Measurements from ENCODE around the gene MAP4K4. TPM values are rescaled to one million over a fixed set of nuclear protein-coding genes. Genes with fewer than 3 reads are reported as not detected.

MAP4K4 gene
- total and polyA plus RNA-seq, 7 experiments from 2014 or later = 13.6 to 138 (median 121) TPM

- Histone ChIP-seq H3K27ac (ENCODE audit: low read depth, low read length) (peak overlapping the region; percentile 42), H3K4me1 (ENCODE audit: control insufficient read depth in 2 of 2, insufficient read depth in 2 of 2, low read length in 2 of 2) (peaks cover 11 to 32% of the 10 kb centered on the region in 2 donors), H3K9me3 (ENCODE audit: control insufficient read depth in 2 of 3, low read length in 3 of 3) (no peaks in the 10 kb centered on the region), H3K27me3 (ENCODE audit: control insufficient read depth in 2 of 2, insufficient read depth in 2 of 2, low read length in 2 of 2) (no peaks in the 10 kb centered on the region), H3K4me3 (ENCODE audit: low read length) (no peak overlapping the region), H3K36me3 (ENCODE audit: control insufficient read depth in 2 of 3, insufficient read depth in 3 of 3, low read length in 3 of 3) (peaks cover 0 to 9% (median 0%) of the 10 kb centered on the region in 3 experiments)
- Mint-ChIP-seq H3K9me3 (no peaks in the 10 kb centered on the region), H3K27me3 (no peaks in the 10 kb centered on the region), H3K4me3 (no peak overlapping the region), H3K4me1 (peaks cover 47 to 97% (median 82%) of the 10 kb centered on the region in 7 donors), H3K36me3 (peaks cover 0 to 6% (median 4%) of the 10 kb centered on the region in 5 donors), H3K27ac (peak overlapping the region in 8 of 9 donors; percentile 41 to 88 (median 58))
- DNase-seq = no peak
- intact Hi-C loops (cut with micrococcal nuclease) = loop anchor here in 1 of 2 donors (5.0 kb wide), 2 partner anchors 104 to 249 kb away; no protein-coding TSS in a partner anchor
- ATAC-seq = no peak
- CTCF ChIA-PET = interaction anchor here (0.7 to 1.5 kb wide), 8 partner anchors 10 to 463 kb away, joined by 3 to 14 read pairs (median 3); no protein-coding TSS in a partner anchor
- POLR2A ChIA-PET = no interaction called here
These were observed 123.7 kb downstream of the MAP4K4 start for GRCh38 chr2:101821059-101821805.

GRCh38 chr2:101821828-101822458 lies 124.4 kb downstream of the MAP4K4 start:
- intact Hi-C loops (cut with micrococcal nuclease) = loop anchor here (2.0 to 5.0 kb wide), 5 partner anchors 105 to 403 kb away; partner anchors contain the start of gene MAP4K4 (in 1 of the 2)
- Mint-ChIP-seq H3K27me3 (no peaks in the 10 kb centered on the region), H3K36me3 (peaks cover 0 to 12% (median 6%) of the 10 kb centered on the region in 5 donors), H3K27ac (peak overlapping the region in 4 of 9 donors; percentile 9 to 88 (median 58)), H3K4me3 (no peak overlapping the region), H3K9me3 (no peaks in the 10 kb centered on the region), H3K4me1 (peaks cover 48 to 97% (median 82%) of the 10 kb centered on the region in 7 donors)
- Histone ChIP-seq H3K4me3 (ENCODE audit: low read length) (no peak overlapping the region), H3K27ac (ENCODE audit: low read depth, low read length) (no peak overlapping the region), H3K9me3 (ENCODE audit: control insufficient read depth in 2 of 3, low read length in 3 of 3) (no peaks in the 10 kb centered on the region), H3K4me1 (ENCODE audit: control insufficient read depth in 2 of 2, insufficient read depth in 2 of 2, low read length in 2 of 2) (peaks cover 11 to 32% of the 10 kb centered on the region in 2 donors), H3K36me3 (ENCODE audit: control insufficient read depth in 2 of 3, insufficient read depth in 3 of 3, low read length in 3 of 3) (peaks cover 0 to 9% (median 3%) of the 10 kb centered on the region in 3 experiments), H3K27me3 (ENCODE audit: control insufficient read depth in 2 of 2, insufficient read depth in 2 of 2, low read length in 2 of 2) (no peaks in the 10 kb centered on the region)
- ATAC-seq = no peak
- ChIA-PET POLR2A (interaction anchor here (1.5 kb wide), 1 partner anchor 8 kb away, joined by 6 read pairs; no protein-coding TSS in a partner anchor), CTCF (interaction anchor here (0.7 to 1.5 kb wide), 10 partner anchors 10 to 464 kb away, joined by 3 to 14 read pairs (median 3); no protein-coding TSS in a partner anchor)
- no peak for DNase-seq

DNA sequence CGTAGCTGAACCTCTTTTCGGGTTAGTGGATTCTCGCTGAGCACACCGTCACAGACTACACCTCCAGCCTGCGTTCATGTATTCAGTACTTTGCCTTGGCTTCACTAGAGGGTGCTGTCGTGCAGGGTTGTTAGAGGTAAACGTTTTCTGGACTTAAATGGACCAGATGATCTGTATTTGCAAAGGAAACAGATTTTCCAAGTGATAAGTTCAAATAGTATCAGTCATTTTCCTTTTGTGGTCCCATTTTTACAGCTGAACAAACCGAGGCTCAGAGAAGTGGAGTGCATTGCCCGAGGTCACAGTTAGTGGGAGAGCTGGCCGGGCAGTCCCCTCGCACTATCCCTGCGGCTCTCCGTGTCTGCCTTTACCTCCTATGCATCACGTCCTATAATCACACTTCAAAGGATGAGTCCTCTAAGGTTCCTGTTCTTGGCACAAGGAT lies 125.9 kb downstream of the MAP4K4 start:
- ATAC-seq (peak; percentile 93), DNase-seq (peak; percentile 29 to 72 (median 64))
- CTCF ChIA-PET = interaction anchor here (1.0 to 1.3 kb wide), 5 partner anchors 9 to 404 kb away, joined by 3 to 6 read pairs (median 3); no protein-coding TSS in a partner anchor
- Histone ChIP-seq H3K4me1 (ENCODE audit: control insufficient read depth in 2 of 2, insufficient read depth in 2 of 2, low read length in 2 of 2) (peaks cover 15 to 45% of the 10 kb centered on the region in 2 donors), H3K9me3 (ENCODE audit: control insufficient read depth in 2 of 3, low read length in 3 of 3) (no peaks in the 10 kb centered on the region), H3K27me3 (ENCODE audit: control insufficient read depth in 2 of 2, insufficient read depth in 2 of 2, low read length in 2 of 2) (no peaks in the 10 kb centered on the region), H3K4me3 (ENCODE audit: low read length) (no peak overlapping the region), H3K27ac (ENCODE audit: low read depth, low read length) (peak overlapping the region; percentile 43), H3K36me3 (ENCODE audit: control insufficient read depth in 2 of 3, insufficient read depth in 3 of 3, low read length in 3 of 3) (peaks cover 0 to 9% (median 6%) of the 10 kb centered on the region in 3 experiments)
- peak overlapping the region; percentile 27 to 74 (median 56) for H3K4me3 Mint-ChIP-seq
- intact Hi-C loops (cut with micrococcal nuclease) = loop anchor here (1.0 to 5.0 kb wide), 11 partner anchors 8 to 405 kb away; partner anchors contain the start of gene MAP4K4 (in 2 of the 2)
- H3K9me3 Mint-ChIP-seq = no peaks in the 10 kb centered on the region
- H3K27ac Mint-ChIP-seq = peak overlapping the region; percentile 70 to 95 (median 82)
- POLR2A ChIA-PET = interaction anchor here (0.6 to 1.5 kb wide), 3 partner anchors 9 to 120 kb away, joined by 3 to 6 read pairs (median 3); no protein-coding TSS in a partner anchor
- peaks cover 0 to 17% (median 6%) of the 10 kb centered on the region in 5 donors for H3K36me3 Mint-ChIP-seq
- no peaks in the 10 kb centered on the region for H3K27me3 Mint-ChIP-seq
- peaks cover 47 to 97% (median 82%) of the 10 kb centered on the region in 7 donors for H3K4me1 Mint-ChIP-seq

DNA sequence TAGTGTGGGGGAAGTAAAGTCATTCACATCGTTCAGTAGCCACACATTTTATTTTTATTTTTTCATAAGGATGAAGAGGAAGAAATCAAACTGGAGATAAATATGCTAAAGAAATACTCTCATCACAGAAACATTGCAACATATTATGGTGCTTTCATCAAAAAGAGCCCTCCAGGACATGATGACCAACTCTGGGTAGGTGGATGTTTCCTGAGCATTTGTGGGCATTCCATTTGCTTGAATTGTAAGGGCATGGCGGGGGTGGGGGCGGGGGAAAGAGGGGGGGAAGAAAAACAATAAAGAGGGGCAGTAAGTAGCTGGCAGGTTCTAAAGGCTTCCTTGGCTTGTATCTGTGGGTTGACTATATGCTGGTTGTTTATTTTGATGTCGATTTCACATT lies 126.4 kb downstream of the MAP4K4 start:
- H3K9me3 Mint-ChIP-seq = no peaks in the 10 kb centered on the region
- peaks cover 49 to 97% (median 82%) of the 10 kb centered on the region in 7 donors for H3K4me1 Mint-ChIP-seq
- H3K27ac ChIP-seq (ENCODE audit: low read depth, low read length) = no peak overlapping the region
- H3K36me3 Mint-ChIP-seq = peaks cover 0 to 17% (median 6%) of the 10 kb centered on the region in 5 donors
- H3K4me3 ChIP-seq (ENCODE audit: low read length) = no peak overlapping the region
- intact Hi-C loops (cut with micrococcal nuclease) = loop anchor here (1.0 to 5.0 kb wide), 11 partner anchors 7 to 405 kb away; partner anchors contain the start of gene MAP4K4 (in 2 of the 2)
- peak overlapping the region in 3 of 9 donors; percentile 81 to 95 (median 86) for H3K27ac Mint-ChIP-seq
- H3K4me1 ChIP-seq (ENCODE audit: control insufficient read depth in 2 of 2, insufficient read depth in 2 of 2, low read length in 2 of 2) = peaks cover 16 to 45% of the 10 kb centered on the region in 2 donors
- no peaks in the 10 kb centered on the region for H3K27me3 ChIP-seq (ENCODE audit: control insufficient read depth in 2 of 2, insufficient read depth in 2 of 2, low read length in 2 of 2)
- ChIA-PET POLR2A (interaction anchor here (0.6 to 1.1 kb wide), 2 partner anchors 114 to 120 kb away, joined by 3 read pairs; no protein-coding TSS in a partner anchor), CTCF (interaction anchor here (0.7 to 3.6 kb wide), 7 partner anchors 9 to 436 kb away, joined by 3 to 15 read pairs (median 3); no protein-coding TSS in a partner anchor)
- DNase-seq (no peak), ATAC-seq (no peak)
- H3K9me3 ChIP-seq (ENCODE audit: control insufficient read depth in 2 of 3, low read length in 3 of 3) = no peaks in the 10 kb centered on the region
- no peaks in the 10 kb centered on the region for H3K27me3 Mint-ChIP-seq
- peak overlapping the region in 6 of 10 donors; percentile 27 to 74 (median 58) for H3K4me3 Mint-ChIP-seq
- peaks cover 0 to 9% (median 6%) of the 10 kb centered on the region in 3 experiments for H3K36me3 ChIP-seq (ENCODE audit: control insufficient read depth in 2 of 3, insufficient read depth in 3 of 3, low read length in 3 of 3)

- DNase-seq (no peak), ATAC-seq (no peak)
- Histone ChIP-seq H3K4me1 (ENCODE audit: control insufficient read depth in 2 of 2, insufficient read depth in 2 of 2, low read length in 2 of 2) (peaks cover 24 to 64% of the 10 kb centered on the region in 2 donors), H3K27ac (ENCODE audit: low read depth, low read length) (no peak overlapping the region), H3K27me3 (ENCODE audit: control insufficient read depth in 2 of 2, insufficient read depth in 2 of 2, low read length in 2 of 2) (no peaks in the 10 kb centered on the region), H3K4me3 (ENCODE audit: low read length) (no peak overlapping the region), H3K9me3 (ENCODE audit: control insufficient read depth in 2 of 3, low read length in 3 of 3) (no peaks in the 10 kb centered on the region), H3K36me3 (ENCODE audit: control insufficient read depth in 2 of 3, insufficient read depth in 3 of 3, low read length in 3 of 3) (peaks cover 0 to 31% (median 6%) of the 10 kb centered on the region in 3 experiments)
- Mint-ChIP-seq H3K27me3 (no peaks in the 10 kb centered on the region), H3K4me3 (peak overlapping the region in 8 of 10 donors; percentile 14 to 85 (median 59)), H3K27ac (peak overlapping the region in 4 of 9 donors; percentile 11 to 88 (median 62)), H3K4me1 (peaks cover 65 to 98% (median 83%) of the 10 kb centered on the region in 7 donors), H3K9me3 (no peaks in the 10 kb centered on the region), H3K36me3 (peaks cover 5 to 35% (median 19%) of the 10 kb centered on the region in 5 donors)
- POLR2A ChIA-PET = interaction anchor here (1.1 to 3.4 kb wide), 3 partner anchors 97 to 127 kb away, joined by 3 to 25 read pairs (median 7); no protein-coding TSS in a partner anchor
- CTCF ChIA-PET = interaction anchor here (0.6 to 3.6 kb wide), 4 partner anchors 123 to 412 kb away, joined by 3 to 15 read pairs (median 6); no protein-coding TSS in a partner anchor
- intact Hi-C loops (cut with micrococcal nuclease) = loop anchor here (5.0 kb wide), 2 partner anchors 34 to 174 kb away; no protein-coding TSS in a partner anchor
These were observed 129.2 kb downstream of the MAP4K4 start for GRCh38 chr2:101826716-101827115.
